HepG2 (cell line): ENCODE results near the gene BACE1-AS. TPM values are rescaled to one million over a fixed set of nuclear protein-coding genes. Genes with fewer than 3 reads are reported as not detected.

ENCODE experiments used
- GFI1 ChIP-seq: sonication (generic); formaldehyde crosslinking; IDR thresholded peaks from 2 replicates; pipeline ENCODE4 v1.5.0; 2020; ENCODE audit warnings: missing genetic modification reagents, mild to moderate bottlenecking, borderline replicate concordance
- KDM6A ChIP-seq: IDR thresholded peaks from 2 replicates; pipeline ENCODE4 v1.6.1; 2016; ENCODE audit warnings: low read depth
- ZNF160 ChIP-seq: sonication (generic); formaldehyde crosslinking; IDR thresholded peaks from 2 replicates; pipeline ENCODE4 v1.8.0; 2022; ENCODE audit warnings: mild to moderate bottlenecking, inconsistent platforms, missing genetic modification reagents
- ZNF343 ChIP-seq: sonication (generic); formaldehyde crosslinking; IDR thresholded peaks from 2 replicates; pipeline ENCODE4 v1.4.0; 2020; ENCODE audit warnings: mild to moderate bottlenecking, missing genetic modification reagents
- polyA plus RNA-seq, 8 experiments: library from polyadenylated mRNA; depleted of rRNA in 3 of 8; stranded (reverse) in 7 of 8; unstranded in 1 of 8; fragments of >200 nt; fragmentation: Illumina TruSeq in 4 of 8; extraction: Trizol in 4 of 8; gene quantifications; 2 replicates each; pipeline versions ENCODE4 v1.2.1 to v1.2.3, GENCODE V29; 2011 to 2016; ENCODE audit warnings: low read depth in 4 of 8, missing spikeins in 1 of 8, mixed read lengths in 1 of 8; ENCODE audit not compliant: insufficient read depth in 1 of 8
- total RNA-seq, 5 experiments: library from RNA; depleted of rRNA; stranded (reverse); fragments of >200 nt; fragmentation: Illumina TruSeq; extraction: Trizol; gene quantifications; 2 replicates each; pipeline ENCODE4 v1.2.3, GENCODE V29; 2016; ENCODE audit warnings: low read depth in 1 of 5
- TF ChIP-seq, protein P1 (sequence below): IDR thresholded peaks from 2 replicates; pipeline ENCODE4 v1.6.1; 2018; ENCODE audit warnings: missing genetic modification reagents, mild to moderate bottlenecking, missing compliant biosample characterization
- TF ChIP-seq, protein P2 (sequence below): sonication (generic); formaldehyde crosslinking; IDR thresholded peaks from 2 replicates; pipeline ENCODE4 v1.4.0; 2020; ENCODE audit warnings: missing genetic modification reagents, mild to moderate bottlenecking, borderline replicate concordance
- TF ChIP-seq, protein P3 (sequence below): sonication (generic); formaldehyde crosslinking; IDR thresholded peaks from 2 replicates; pipeline ENCODE4 v1.4.0; 2020; ENCODE audit warnings: mild to moderate bottlenecking, missing genetic modification reagents

Gene BACE1-AS
- total and polyA plus RNA-seq, 2 of the 13 experiments (the other 11 are each of a cell fraction or from before 2014, with no cell fraction given), result 2.0 to 3.9 TPM

DNA sequence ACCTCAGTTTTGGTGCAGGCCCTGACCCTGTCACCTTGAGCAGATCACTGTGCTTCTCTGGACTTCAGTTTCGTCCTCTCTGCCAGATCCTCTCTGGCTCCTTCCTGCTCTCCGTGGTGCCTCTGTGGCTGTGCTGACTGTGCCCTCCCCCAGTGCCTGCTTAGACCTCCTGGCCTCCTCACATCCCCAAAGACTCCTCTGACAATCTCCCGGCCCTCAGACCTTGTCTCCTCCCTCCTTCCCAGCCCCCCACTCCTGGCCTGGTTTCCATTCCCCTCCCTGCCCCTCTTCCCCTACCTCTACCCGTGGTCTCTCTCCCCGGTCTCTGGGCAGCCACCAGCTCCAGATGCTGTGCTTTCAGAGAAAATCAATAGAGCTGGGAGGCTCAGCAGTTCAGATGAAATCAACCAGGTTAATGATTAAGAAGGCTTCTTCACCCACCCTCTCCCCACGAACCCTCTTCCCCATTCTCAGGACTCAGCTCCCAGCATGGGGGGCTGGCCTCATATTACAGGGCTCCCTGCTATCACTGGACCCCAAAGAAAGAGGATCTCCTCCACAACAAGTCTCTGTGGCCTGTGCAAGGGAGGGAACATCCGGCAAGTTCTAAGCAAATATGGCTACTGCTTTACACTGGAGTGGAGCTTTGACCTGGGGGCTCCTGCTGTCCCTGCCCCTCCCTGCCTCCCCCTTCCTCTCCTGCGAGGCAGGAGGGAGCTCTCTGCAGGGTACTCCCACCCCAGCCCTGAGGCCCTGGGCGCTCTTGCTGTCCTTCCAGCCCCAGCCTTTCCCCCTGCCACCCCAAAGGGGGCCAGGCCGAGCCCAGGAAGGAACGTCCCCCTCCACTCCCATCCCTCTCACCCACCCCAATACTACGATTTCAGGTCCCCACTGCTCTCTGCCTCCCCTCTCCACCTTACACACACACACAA lies 8.5 kb downstream of the BACE1-AS start (continued):
- TF ChIP-seq, protein P1, sequence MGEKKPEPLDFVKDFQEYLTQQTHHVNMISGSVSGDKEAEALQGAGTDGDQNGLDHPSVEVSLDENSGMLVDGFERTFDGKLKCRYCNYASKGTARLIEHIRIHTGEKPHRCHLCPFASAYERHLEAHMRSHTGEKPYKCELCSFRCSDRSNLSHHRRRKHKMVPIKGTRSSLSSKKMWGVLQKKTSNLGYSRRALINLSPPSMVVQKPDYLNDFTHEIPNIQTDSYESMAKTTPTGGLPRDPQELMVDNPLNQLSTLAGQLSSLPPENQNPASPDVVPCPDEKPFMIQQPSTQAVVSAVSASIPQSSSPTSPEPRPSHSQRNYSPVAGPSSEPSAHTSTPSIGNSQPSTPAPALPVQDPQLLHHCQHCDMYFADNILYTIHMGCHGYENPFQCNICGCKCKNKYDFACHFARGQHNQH (CRISPR knock-in tag), result no peak; the same call in 1 of the 2 replicates
- TF ChIP-seq, protein P2, sequence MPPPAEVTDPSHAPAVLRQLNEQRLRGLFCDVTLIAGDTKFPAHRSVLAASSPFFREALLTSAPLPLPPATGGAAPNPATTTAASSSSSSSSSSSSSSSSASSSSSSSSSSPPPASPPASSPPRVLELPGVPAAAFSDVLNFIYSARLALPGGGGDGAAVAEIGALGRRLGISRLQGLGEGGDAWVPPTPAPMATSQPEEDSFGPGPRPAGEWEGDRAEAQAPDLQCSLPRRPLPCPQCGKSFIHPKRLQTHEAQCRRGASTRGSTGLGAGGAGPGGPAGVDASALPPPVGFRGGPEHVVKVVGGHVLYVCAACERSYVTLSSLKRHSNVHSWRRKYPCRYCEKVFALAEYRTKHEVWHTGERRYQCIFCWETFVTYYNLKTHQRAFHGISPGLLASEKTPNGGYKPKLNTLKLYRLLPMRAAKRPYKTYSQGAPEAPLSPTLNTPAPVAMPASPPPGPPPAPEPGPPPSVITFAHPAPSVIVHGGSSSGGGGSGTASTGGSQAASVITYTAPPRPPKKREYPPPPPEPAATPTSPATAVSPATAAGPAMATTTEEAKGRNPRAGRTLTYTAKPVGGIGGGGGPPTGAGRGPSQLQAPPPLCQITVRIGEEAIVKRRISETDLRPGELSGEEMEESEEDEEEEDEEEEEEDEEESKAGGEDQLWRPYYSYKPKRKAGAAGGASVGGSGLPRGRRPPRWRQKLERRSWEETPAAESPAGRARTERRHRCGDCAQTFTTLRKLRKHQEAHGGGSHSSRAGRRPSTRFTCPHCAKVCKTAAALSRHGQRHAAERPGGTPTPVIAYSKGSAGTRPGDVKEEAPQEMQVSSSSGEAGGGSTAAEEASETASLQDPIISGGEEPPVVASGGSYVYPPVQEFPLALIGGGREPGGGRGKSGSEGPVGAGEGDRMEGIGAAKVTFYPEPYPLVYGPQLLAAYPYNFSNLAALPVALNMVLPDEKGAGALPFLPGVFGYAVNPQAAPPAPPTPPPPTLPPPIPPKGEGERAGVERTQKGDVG (CRISPR knock-in tag), result peak; percentile 16; the same call in 1 of the 2 replicates
- TF ChIP-seq GFI1 (CRISPR knock-in tag), result no peak; the same call in 1 of the 2 replicates
- TF ChIP-seq KDM6A (CRISPR knock-in tag), result 0 out of 2 replicates have a peak, but pooled peaks have one; percentile 8
- TF ChIP-seq, protein P3, sequence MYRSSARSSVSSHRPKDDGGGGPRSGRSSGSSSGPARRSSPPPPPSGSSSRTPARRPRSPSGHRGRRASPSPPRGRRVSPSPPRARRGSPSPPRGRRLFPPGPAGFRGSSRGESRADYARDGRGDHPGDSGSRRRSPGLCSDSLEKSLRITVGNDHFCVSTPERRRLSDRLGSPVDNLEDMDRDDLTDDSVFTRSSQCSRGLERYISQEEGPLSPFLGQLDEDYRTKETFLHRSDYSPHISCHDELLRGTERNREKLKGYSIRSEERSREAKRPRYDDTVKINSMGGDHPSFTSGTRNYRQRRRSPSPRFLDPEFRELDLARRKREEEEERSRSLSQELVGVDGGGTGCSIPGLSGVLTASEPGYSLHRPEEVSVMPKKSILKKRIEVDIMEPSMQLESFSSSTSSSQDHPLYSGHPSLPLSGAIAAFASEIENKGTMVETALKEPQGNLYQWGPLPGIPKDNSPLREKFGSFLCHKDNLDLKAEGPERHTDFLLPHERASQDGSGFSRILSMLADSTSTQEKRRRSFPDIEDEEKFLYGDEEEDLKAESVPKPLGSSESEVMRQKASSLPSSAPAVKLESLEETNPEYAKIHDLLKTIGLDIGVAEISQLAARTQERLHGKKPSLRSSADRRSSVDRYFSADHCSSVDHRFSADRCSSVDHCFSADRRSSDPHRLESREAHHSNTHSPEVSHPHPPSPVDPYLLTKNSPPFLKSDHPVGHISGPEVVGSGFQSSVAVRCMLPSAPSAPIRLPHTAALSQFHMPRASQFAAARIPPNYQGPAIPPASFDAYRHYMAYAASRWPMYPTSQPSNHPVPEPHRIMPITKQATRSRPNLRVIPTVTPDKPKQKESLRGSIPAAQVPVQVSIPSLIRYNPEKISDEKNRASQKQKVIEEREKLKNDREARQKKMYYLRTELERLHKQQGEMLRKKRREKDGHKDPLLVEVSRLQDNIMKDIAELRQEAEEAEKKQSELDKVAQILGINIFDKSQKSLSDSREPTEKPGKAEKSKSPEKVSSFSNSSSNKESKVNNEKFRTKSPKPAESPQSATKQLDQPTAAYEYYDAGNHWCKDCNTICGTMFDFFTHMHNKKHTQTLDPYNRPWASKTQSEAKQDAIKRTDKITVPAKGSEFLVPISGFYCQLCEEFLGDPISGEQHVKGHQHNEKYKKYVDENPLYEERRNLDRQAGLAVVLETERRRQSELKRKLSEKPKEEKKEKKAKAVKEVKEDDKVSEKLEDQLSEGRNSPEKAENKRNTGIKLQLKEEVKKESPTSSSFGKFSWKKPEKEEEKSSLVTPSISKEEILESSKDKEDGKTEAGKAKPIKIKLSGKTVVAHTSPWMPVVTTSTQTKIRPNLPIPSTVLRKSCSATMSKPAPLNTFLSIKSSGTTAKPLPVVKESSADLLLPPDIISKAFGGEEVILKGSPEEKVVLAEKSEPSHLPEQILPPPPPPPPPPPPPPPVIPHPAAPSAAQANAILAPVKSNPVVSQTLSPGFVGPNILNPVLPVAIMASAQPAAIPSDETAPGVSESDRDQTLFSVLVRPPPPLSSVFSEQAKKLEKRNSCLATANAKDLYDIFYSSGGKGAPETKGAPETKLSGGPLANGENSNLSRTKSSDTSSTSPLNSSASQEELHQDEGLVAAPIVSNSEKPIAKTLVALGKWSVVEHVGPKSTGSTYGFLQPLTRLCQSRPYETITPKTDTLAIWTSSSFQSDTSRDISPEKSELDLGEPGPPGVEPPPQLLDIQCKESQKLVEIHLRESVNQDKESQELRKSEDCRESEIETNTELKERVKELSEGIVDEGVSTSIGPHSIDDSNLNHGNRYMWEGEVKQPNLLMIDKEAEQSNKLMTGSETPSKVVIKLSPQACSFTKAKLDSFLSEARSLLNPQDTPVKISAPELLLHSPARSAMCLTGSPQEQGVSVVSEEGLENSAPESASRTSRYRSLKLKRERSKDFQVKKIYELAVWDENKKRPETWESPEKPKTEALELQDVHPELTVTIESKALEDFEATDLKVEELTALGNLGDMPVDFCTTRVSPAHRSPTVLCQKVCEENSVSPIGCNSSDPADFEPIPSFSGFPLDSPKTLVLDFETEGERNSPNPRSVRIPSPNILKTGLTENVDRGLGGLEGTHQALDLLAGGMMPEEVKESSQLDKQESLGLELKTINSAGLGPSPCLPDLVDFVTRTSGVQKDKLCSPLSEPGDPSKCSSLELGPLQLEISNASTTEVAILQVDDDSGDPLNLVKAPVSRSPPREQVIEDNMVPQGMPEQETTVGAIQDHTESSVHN (CRISPR knock-in tag), result no peak
- peak; percentile 34; the same call in 1 of the 2 replicates for TF ChIP-seq ZNF160 (CRISPR knock-in tag)
- TF ChIP-seq ZNF343 (CRISPR knock-in tag), result 0 out of 2 replicates have a peak, but pooled peaks have one; percentile 54
